ENCODE results near the gene TMEM135.
"Not testable (repeated sequence)": the region's sequence is repeated elsewhere in the genome, so short reads cannot be mapped to it uniquely, and the experiment has no call there.

The TMEM135 gene

GRCh38 chr11:87076260-87076783, 38.6 kb downstream of the TMEM135 start:
- no peak for DNase-seq

- DNase-seq = no peak
These were observed 39.2 kb downstream of the TMEM135 start for GRCh38 chr11:87076874-87077429.

GRCh38 chr11:87081358-87081757, 43.6 kb downstream of the TMEM135 start:
- DNase-seq = no peak

GRCh38 chr11:87082590-87082989, 44.9 kb downstream of the TMEM135 start:
- no peak for DNase-seq

GRCh38 chr11:87083029-87083428, 45.3 kb downstream of the TMEM135 start:
- no peak for DNase-seq

- DNase-seq = no peak
These were observed 54.4 kb downstream of the TMEM135 start for GRCh38 chr11:87092159-87092558.

- no peak for DNase-seq
These were observed 54.8 kb downstream of the TMEM135 start for GRCh38 chr11:87092567-87092966.

GRCh38 chr11:87097582-87097981, 59.8 kb downstream of the TMEM135 start:
- DNase-seq = peak in 3 of 56 donors; percentile 1 to 16 (median 2)

GRCh38 chr11:87101956-87102580, 64.3 kb downstream of the TMEM135 start:
- DNase-seq = no peak

- DNase-seq = not testable (repeated sequence)
These were observed 68.1 kb downstream of the TMEM135 start for GRCh38 chr11:87105826-87106225.

GRCh38 chr11:87107379-87107778, 69.6 kb downstream of the TMEM135 start:
- not testable (repeated sequence) for DNase-seq

- no peak for DNase-seq
These were observed 72.9 kb downstream of the TMEM135 start for GRCh38 chr11:87110443-87111131.

- DNase-seq = no peak
These were observed 76.4 kb downstream of the TMEM135 start for GRCh38 chr11:87114093-87114492.

- no peak for DNase-seq
These were observed 78.5 kb downstream of the TMEM135 start for GRCh38 chr11:87116185-87116584.

GRCh38 chr11:87120937-87121336, 83.2 kb downstream of the TMEM135 start:
- no peak for DNase-seq

GRCh38 chr11:87122852-87123251, 85.1 kb downstream of the TMEM135 start:
- DNase-seq = no peak

GRCh38 chr11:87125257-87125656, 87.5 kb downstream of the TMEM135 start:
- no peak for DNase-seq

GRCh38 chr11:87127101-87127500, 89.4 kb downstream of the TMEM135 start:
- DNase-seq = no peak

GRCh38 chr11:87128372-87128771, 90.6 kb downstream of the TMEM135 start:
- no peak for DNase-seq

- no peak for DNase-seq
These were observed 96.9 kb downstream of the TMEM135 start for GRCh38 chr11:87134524-87135106.

- no peak for DNase-seq
These were observed 98.5 kb downstream of the TMEM135 start for GRCh38 chr11:87136236-87136635.

GRCh38 chr11:87137711-87138110, 100.0 kb downstream of the TMEM135 start:
- DNase-seq = no peak
